ENCODE results near the gene FAM124A. TPM values are rescaled to one million over a fixed set of nuclear protein-coding genes. Genes with fewer than 3 reads are reported as not detected.

The FAM124A gene
- total and polyA plus RNA-seq, 2 donors (not counting 3 experiments of a cell fraction or from before 2014, with no cell fraction given) = 3.8 to 9.9 TPM

DNA sequence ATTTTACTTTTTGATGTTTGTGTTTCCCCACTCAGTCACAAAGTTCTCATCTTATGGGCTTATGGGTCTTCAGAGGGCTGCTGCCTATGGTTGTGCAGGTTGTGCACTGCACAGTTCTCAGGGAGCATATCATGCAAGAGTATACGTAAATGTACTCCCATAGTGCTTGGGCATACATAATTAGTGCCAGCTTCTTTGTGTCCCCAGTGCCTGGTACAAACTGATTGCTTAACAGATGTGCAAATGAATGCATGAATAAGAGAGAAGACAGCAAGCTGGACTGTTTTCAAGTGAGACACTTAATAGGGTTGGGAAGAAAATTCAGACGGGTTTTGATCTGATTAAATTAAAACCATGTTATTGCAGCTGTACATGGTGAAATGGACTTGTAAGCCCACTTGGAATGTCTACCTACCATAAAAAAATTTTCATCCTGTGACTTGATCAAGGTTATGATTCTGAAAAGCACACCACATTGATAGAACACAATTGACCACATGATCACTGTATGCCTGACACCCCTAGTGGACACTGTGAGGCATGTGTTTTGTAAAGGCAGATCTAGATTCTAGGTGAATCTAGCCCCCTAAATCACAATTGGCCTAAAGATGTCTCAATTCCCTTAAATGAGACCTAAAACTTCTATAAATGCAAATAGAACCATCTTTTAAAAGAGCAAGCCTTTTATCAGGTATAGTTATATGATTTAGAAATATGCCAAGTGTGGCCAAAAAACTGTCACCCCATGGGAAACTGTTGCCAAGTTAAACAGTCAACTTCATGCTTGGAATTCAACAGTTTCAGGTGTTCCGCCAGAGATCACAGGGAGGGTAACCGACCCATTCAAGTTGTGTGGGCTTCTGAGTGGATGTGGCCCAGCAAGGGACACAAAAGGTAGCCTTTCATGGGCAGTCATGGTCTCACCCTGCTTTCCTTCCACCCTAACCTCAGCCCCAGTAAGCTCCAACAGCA lies 27.9 kb downstream of the FAM124A start:
- Histone ChIP-seq H3K9me3 (replicated peaks; ENCODE audit: control insufficient read depth, insufficient read depth, low read length) (no peaks in the 10 kb centered on the region), H3K9ac (replicated peaks; ENCODE audit: extremely low read depth, insufficient read depth, low read length) (no peak overlapping the region), H3K4me3 (replicated peaks in 1 of 3; ENCODE audit: insufficient read depth in 1 of 3, low read depth in 1 of 3, low read length in 3 of 3) (no peak overlapping the region), H4K20me1 (replicated peaks; ENCODE audit: control insufficient read depth, extremely low read depth, insufficient read depth, low read length) (no peaks in the 10 kb centered on the region), H3K4me2 (ENCODE audit: insufficient read depth, low read length) (no peak overlapping the region), H3K36me3 (ENCODE audit: control insufficient read depth in 2 of 2, extremely low read depth in 1 of 2, insufficient read depth in 2 of 2, low read length in 2 of 2) (peaks cover 0 to 6% of the 10 kb centered on the region in 2 experiments), H3K9me1 (replicated peaks; ENCODE audit: control insufficient read depth, extremely low read depth, insufficient read depth, low read length) (no peaks in the 10 kb centered on the region), H2AFZ (ENCODE audit: low read depth, low read length) (no peak overlapping the region), H3K4me1 (ENCODE audit: control insufficient read depth, extremely low read depth, insufficient read depth, low read length) (no peaks in the 10 kb centered on the region), H3K79me2 (ENCODE audit: control insufficient read depth, insufficient read depth, low read length) (no peaks in the 10 kb centered on the region), H3K27me3 (ENCODE audit: control insufficient read depth in 2 of 2, insufficient read depth in 2 of 2, low read length in 2 of 2) (no peaks in the 10 kb centered on the region), H3K27ac (ENCODE audit: insufficient read depth, low read depth, low read length) (no peak overlapping the region)
- dilution Hi-C loops (cut with MboI; ENCODE audit: extremely low pct_ligation_motif_present, low sequenced_read_pairs) = no loop called here
- POLR2A ChIA-PET = no interaction called here
- CTCF ChIA-PET = interaction anchor here (0.8 to 1.9 kb wide), 4 partner anchors 12 to 125 kb away, joined by 3 to 6 read pairs (median 4); no protein-coding TSS in a partner anchor
- BruUV-seq (replicated peaks) = no TSS peak
- intact Hi-C loops (cut with micrococcal nuclease) = no loop called here
- peak; percentile 10 for DNase-seq (ENCODE audit: low read depth, low spot score)
- peak; percentile 26 for FAIRE-seq
- TF ChIP-seq GATA2 (IDR thresholded peaks at IDR 0.05; ENCODE audit: insufficient read depth, insufficient read length, low read depth, low read length) = no peak
- TF ChIP-seq, protein P1, sequence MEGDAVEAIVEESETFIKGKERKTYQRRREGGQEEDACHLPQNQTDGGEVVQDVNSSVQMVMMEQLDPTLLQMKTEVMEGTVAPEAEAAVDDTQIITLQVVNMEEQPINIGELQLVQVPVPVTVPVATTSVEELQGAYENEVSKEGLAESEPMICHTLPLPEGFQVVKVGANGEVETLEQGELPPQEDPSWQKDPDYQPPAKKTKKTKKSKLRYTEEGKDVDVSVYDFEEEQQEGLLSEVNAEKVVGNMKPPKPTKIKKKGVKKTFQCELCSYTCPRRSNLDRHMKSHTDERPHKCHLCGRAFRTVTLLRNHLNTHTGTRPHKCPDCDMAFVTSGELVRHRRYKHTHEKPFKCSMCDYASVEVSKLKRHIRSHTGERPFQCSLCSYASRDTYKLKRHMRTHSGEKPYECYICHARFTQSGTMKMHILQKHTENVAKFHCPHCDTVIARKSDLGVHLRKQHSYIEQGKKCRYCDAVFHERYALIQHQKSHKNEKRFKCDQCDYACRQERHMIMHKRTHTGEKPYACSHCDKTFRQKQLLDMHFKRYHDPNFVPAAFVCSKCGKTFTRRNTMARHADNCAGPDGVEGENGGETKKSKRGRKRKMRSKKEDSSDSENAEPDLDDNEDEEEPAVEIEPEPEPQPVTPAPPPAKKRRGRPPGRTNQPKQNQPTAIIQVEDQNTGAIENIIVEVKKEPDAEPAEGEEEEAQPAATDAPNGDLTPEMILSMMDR (IDR thresholded peaks at IDR 0.05; ENCODE audit: extremely low read depth in 1 of 2, insufficient read depth in 1 of 2, low read depth in 1 of 2, low read length in 2 of 2) = peak; percentile 39 to 47
- no peak for TF ChIP-seq EZH2 (IDR thresholded peaks at IDR 0.05; ENCODE audit: borderline replicate concordance, low read depth, low read length, severe bottlenecking)
- TF ChIP-seq, protein P2, sequence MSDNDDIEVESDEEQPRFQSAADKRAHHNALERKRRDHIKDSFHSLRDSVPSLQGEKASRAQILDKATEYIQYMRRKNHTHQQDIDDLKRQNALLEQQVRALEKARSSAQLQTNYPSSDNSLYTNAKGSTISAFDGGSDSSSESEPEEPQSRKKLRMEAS (IDR thresholded peaks at IDR 0.05; ENCODE audit: insufficient read depth, insufficient read length) = peak; percentile 23
- no peak for TF ChIP-seq POLR2AphosphoS5 (IDR thresholded peaks at IDR 0.05; ENCODE audit: insufficient read depth, low read depth, low read length)
- TF ChIP-seq MYC (IDR thresholded peaks at IDR 0.05; ENCODE audit: low read depth, low read length) = no peak
- no peak for TF ChIP-seq FOS (IDR thresholded peaks at IDR 0.05; ENCODE audit: borderline replicate concordance, insufficient read depth, low read length)
- no peak for TF ChIP-seq JUN (IDR thresholded peaks at IDR 0.05; ENCODE audit: borderline replicate concordance, insufficient read depth, insufficient read length, low read depth)

All from endothelial cell of umbilical vein (primary cell).